Suprapubic skin (tissue), 3 donors: ENCODE data around the gene DAP3.

ENCODE experiments used
- CTCF ChIP-seq, 2 donors: fragments of 200-600 bp in 1 of 2; fragments of 450-650 bp in 1 of 2; sonication (generic) in 1 of 2; IDR thresholded peaks; one replicate each; pipeline ENCODE4 v1.5.1; 2016 to 2019; ENCODE audit warnings: antibody characterized with exemption in 2 of 2, mild to moderate bottlenecking in 1 of 2, moderate library complexity in 1 of 2
- POLR2A ChIP-seq, 2 donors: fragments of 450-650 bp; IDR thresholded peaks; one replicate each; pipeline ENCODE4 v1.6.1; 2017; ENCODE audit warnings: antibody characterized with exemption in 2 of 2, mild to moderate bottlenecking in 2 of 2, moderate library complexity in 2 of 2

- TF ChIP-seq CTCF (IDR thresholded peaks at IDR 0.05) (no peak), POLR2A (IDR thresholded peaks at IDR 0.05) (no peak)
Measured at GRCh38 chr1:155646307-155646706, 42.6 kb upstream of the DAP3 start.
